GM06990 (cell line): Measurements from ENCODE around the gene NSL1.
"Not testable (repeated sequence)": the region's sequence is repeated elsewhere in the genome, so short reads cannot be mapped to it uniquely, and the experiment has no call there.

ENCODE experiments used
- DNase-seq: peaks from one replicate; pipeline ENCODE4 v3.0.0-alpha.2; 2011; ENCODE audit not compliant: insufficient read length; ENCODE audit errors: extremely low read depth
- H3K27me3 ChIP-seq: replicated peaks from 2 replicates; pipeline ENCODE4 v1.6.0; 2011; ENCODE audit warnings: low read length; ENCODE audit not compliant: control insufficient read depth, insufficient read depth
- H3K36me3 ChIP-seq: 2 replicates; pipeline ENCODE4 v1.5.1; 2011; ENCODE audit warnings: low read length; ENCODE audit not compliant: control insufficient read depth, insufficient read depth
- H3K4me3 ChIP-seq: replicated peaks from 2 replicates; pipeline ENCODE4 v1.5.1; 2011; ENCODE audit warnings: low read depth, mild to moderate bottlenecking, control low read depth, low read length
- CTCF ChIP-seq: IDR thresholded peaks from 2 replicates; pipeline ENCODE4 v1.5.1; 2011; ENCODE audit warnings: low read length, control low read depth, mild to moderate bottlenecking, inconsistent platforms; ENCODE audit not compliant: insufficient read depth, poor library complexity, severe bottlenecking

Gene NSL1

GRCh38 chr1:212718499-212718898, 73.1 kb downstream of the NSL1 start:
- no peak for TF ChIP-seq CTCF
- Histone ChIP-seq H3K36me3 (no peaks in the 10 kb centered on the region), H3K4me3 (no peak overlapping the region), H3K27me3 (no peaks in the 10 kb centered on the region)
- no peak for DNase-seq

GRCh38 chr1:212716161-212716560, 75.4 kb downstream of the NSL1 start:
- no peak for DNase-seq
- no peaks in the 10 kb centered on the region for H3K27me3 ChIP-seq
- no peak overlapping the region for H3K4me3 ChIP-seq

GRCh38 chr1:212713465-212714136, 78.0 kb downstream of the NSL1 start:
- DNase-seq = no peak
- Histone ChIP-seq H3K36me3 (no peaks in the 10 kb centered on the region), H3K27me3 (no peaks in the 10 kb centered on the region), H3K4me3 (no peak overlapping the region)
- TF ChIP-seq CTCF = no peak

More at GRCh38 chr1:212716161-212716560, 75.4 kb downstream of the NSL1 start:
- no peaks in the 10 kb centered on the region for H3K36me3 ChIP-seq
- no peak for TF ChIP-seq CTCF

- Histone ChIP-seq H3K27me3 (no peaks in the 10 kb centered on the region), H3K36me3 (no peaks in the 10 kb centered on the region), H3K4me3 (no peak overlapping the region)
- no peak for DNase-seq
- no peak for TF ChIP-seq CTCF
Measured at GRCh38 chr1:212712451-212713303, 78.9 kb downstream of the NSL1 start.

- DNase-seq, H3K27me3 ChIP-seq, H3K4me3 ChIP-seq, H3K36me3 ChIP-seq: not testable (repeated sequence)
Measured at GRCh38 chr1:212711974-212712373, 79.6 kb downstream of the NSL1 start.

GRCh38 chr1:212710566-212710965, 81.0 kb downstream of the NSL1 start:
- no peak for DNase-seq
- Histone ChIP-seq H3K36me3 (no peaks in the 10 kb centered on the region), H3K4me3 (no peak overlapping the region), H3K27me3 (no peaks in the 10 kb centered on the region)
- no peak for TF ChIP-seq CTCF
